GM18951 (cell line): ENCODE results near the gene CRPPA.

Experiments used
- POLR2A ChIP-seq: IDR thresholded peaks from 4 replicates; pipeline ENCODE4 v1.6.1; 2011; ENCODE audit warnings: mild to moderate bottlenecking; ENCODE audit not compliant: insufficient read length, insufficient read depth; ENCODE audit errors: extremely low read depth
- in situ Hi-C: fragments of 300-500 bp; cut with MboI; formaldehyde crosslinking; loops from one replicate; pipeline ENCODE4 v1.12.0; 2022; ENCODE audit warnings: low sequenced_read_pairs, mixed read lengths, inconsistent platforms; ENCODE audit not compliant: unreplicated experiment

The CRPPA gene

GRCh38 chr7:16419126-16419525, 2.2 kb downstream of the CRPPA start:
- no peak for TF ChIP-seq POLR2A
- in situ Hi-C loops, result no loop called here

GRCh38 chr7:16417906-16418305, 3.4 kb downstream of the CRPPA start:
- in situ Hi-C loops, result no loop called here

GRCh38 chr7:16416289-16417282, 4.8 kb downstream of the CRPPA start:
- in situ Hi-C loops, result no loop called here
- no peak for TF ChIP-seq POLR2A

More at GRCh38 chr7:16417906-16418305, 3.4 kb downstream of the CRPPA start:
- TF ChIP-seq POLR2A, result no peak

- in situ Hi-C loops, result no loop called here
- TF ChIP-seq POLR2A, result no peak
Observed at GRCh38 chr7:16412274-16413254, 8.8 kb downstream of the CRPPA start.

- no peak for TF ChIP-seq POLR2A
- in situ Hi-C loops, result no loop called here
Observed at GRCh38 chr7:16411391-16411790, 9.9 kb downstream of the CRPPA start.

- no peak for TF ChIP-seq POLR2A
- in situ Hi-C loops, result no loop called here
Observed at GRCh38 chr7:16409777-16410176, 11.6 kb downstream of the CRPPA start.

- in situ Hi-C loops, result no loop called here
- no peak for TF ChIP-seq POLR2A
Observed at GRCh38 chr7:16404636-16405035, 16.7 kb downstream of the CRPPA start.

GRCh38 chr7:16403475-16403874, 17.9 kb downstream of the CRPPA start:
- no peak for TF ChIP-seq POLR2A

GRCh38 chr7:16402940-16403339, 18.4 kb downstream of the CRPPA start:
- in situ Hi-C loops, result no loop called here
- TF ChIP-seq POLR2A, result no peak

More at GRCh38 chr7:16403475-16403874, 17.9 kb downstream of the CRPPA start:
- in situ Hi-C loops, result no loop called here

- no peak for TF ChIP-seq POLR2A
- in situ Hi-C loops, result no loop called here
Observed at GRCh38 chr7:16402091-16402490, 19.2 kb downstream of the CRPPA start.

GRCh38 chr7:16400893-16401275, 20.5 kb downstream of the CRPPA start:
- no peak for TF ChIP-seq POLR2A
- in situ Hi-C loops, result no loop called here

- no peak for TF ChIP-seq POLR2A
- in situ Hi-C loops, result no loop called here
Observed at GRCh38 chr7:16399916-16400892, 21.1 kb downstream of the CRPPA start.
